ENCODE results near the gene SLC30A1.
"Not testable (repeated sequence)": the region's sequence is repeated elsewhere in the genome, so short reads cannot be mapped to it uniquely, and the experiment has no call there.

Gene SLC30A1, protein sequence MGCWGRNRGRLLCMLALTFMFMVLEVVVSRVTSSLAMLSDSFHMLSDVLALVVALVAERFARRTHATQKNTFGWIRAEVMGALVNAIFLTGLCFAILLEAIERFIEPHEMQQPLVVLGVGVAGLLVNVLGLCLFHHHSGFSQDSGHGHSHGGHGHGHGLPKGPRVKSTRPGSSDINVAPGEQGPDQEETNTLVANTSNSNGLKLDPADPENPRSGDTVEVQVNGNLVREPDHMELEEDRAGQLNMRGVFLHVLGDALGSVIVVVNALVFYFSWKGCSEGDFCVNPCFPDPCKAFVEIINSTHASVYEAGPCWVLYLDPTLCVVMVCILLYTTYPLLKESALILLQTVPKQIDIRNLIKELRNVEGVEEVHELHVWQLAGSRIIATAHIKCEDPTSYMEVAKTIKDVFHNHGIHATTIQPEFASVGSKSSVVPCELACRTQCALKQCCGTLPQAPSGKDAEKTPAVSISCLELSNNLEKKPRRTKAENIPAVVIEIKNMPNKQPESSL

DNA sequence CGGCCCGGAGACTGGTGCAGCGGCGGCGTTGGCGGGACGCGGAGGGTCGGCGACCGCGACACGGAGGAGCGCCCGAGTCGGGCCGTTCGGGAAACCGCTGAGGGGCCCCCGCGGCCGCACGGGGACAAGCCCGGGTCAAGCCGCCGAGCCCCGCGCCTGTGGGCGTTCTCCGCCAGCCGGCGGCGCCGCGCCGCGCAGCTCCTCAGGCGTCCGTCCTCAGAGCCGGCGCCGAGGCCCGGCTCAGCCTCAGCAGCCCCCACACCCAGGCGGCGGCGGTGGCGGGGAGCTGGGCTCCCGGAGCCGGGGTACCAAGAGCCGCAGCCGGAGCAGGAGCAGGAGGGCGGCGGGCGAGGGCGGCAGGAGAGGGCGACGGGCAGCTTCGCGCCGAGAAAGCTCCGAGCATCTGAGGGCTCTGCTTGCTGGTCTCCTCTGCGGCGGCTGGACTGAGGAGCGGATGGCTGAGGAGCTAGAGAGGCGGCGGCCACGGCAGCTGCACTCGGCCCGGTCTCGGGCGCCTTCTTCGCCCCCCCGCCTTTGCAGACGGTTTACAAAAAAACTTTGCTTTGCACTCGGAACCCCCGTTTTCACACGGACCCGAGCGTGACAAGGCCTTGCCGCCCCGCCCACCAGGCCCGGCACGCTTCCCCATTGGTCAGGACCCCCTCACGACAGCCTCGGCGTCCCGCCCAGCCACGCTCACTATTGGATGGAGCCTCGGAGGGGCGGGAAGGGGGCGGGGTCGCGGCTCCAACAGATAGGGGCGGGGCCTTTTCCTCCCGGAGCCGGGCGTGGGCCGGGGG, at the start of gene SLC30A1:
Gene SLC30A1 (minus strand): TSS at position 522 of the 800 bp plus-strand sequence. CDS start 549 bp downstream, outside the sequence.
- peak; percentile 99 for DNase-seq (ENCODE audit: low read depth in 2 of 2)

DNA sequence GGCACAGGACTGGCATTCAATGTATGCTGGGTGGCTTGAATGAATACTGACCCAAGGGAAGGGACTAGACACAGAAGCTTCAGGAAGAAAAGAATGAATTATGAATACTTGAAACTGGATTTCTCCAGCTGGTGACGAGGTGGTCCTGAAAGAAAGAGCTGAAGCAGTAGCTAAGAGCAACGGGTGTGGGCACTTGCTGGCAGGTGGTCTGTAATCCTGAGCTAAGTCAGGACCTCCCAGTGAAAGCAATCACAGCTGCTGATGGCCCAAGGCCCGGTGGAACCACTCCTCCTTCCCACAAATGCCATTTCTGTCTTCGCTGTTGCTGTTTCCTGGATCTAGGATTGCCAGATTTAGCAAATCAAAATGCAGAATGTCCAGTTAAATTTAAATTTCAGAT, 49.5 kb upstream of the SLC30A1 start:
- DNase-seq (ENCODE audit: low read depth in 2 of 2), result no peak

DNA sequence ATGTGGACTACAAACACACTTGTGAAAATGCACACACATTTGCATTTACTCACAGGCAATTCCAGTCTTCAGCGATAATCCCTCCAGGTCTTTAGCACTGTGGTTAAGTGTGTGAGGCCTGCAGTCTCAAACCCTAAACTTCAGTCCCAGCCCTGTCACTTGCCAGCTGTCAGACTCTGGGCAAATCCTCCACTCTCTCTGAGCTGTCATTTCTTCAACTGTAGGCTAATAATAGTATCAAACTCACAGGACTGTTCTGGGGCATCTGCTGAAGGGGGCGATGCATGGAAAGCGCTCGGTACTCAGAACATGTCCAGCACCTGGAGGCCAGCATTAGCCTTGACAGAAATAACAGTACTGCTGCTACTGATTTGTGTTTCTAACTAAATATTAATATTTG, 48.3 kb upstream of the SLC30A1 start:
- no peak for DNase-seq (ENCODE audit: low read depth in 2 of 2)

DNA sequence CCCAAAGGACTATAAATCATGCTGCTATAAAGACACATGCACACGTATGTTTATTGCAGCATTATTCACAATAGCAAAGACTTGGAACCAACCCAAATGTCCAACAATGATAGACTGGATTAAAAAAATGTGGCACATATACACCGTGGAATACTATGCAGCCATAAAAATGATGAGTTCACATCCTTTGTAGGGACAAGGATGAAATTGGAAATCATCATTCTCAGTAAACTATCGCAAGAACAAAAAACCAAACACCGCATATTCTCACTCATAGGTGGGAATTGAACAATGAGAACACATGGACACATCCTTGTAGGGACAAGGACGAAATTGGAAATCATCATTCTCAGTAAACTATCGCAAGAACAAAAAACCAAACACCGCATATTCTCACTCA, 46.9 kb upstream of the SLC30A1 start:
- not testable (repeated sequence) for DNase-seq (ENCODE audit: low read depth in 2 of 2)

DNA sequence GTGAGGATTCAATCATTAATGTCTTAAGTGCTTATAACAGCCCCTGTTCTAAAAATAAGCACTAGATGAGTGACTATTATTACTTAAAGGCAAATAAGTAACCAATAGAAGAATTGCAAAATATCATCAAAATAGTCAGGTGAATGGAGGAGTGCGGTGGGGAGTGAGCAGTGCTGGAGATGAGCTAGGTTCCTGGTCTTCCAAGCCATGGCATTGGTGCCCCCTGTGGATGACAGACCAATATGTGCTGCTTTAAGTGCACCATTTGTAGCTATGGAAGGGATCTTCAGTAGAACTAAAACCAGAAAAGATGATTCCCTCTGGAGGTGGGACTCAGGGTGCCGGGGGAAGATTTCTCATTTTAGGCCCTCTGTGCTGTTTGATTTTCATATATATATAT, 46.1 kb upstream of the SLC30A1 start:
- DNase-seq (ENCODE audit: low read depth in 2 of 2), result no peak

DNA sequence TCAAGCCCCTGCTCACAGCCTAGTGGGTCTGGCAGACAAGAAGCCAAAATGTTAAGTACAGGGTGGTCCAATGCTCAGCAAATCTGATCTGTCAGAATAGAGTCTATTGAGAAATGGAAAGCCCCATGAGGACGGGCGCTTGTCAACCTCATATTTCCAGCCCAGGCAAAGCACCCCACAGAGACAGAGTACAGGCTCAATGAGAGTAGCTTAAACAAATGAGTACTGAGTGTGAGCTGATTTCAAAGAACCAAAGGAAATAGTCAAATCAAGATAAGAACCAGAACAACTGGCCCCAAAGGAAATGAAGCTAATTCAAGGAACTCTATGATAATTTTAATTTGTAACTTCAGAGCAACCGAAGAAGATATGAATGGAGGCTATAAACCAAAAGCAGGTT, 44.6 kb upstream of the SLC30A1 start:
- no peak for DNase-seq (ENCODE audit: low read depth in 2 of 2)

DNA sequence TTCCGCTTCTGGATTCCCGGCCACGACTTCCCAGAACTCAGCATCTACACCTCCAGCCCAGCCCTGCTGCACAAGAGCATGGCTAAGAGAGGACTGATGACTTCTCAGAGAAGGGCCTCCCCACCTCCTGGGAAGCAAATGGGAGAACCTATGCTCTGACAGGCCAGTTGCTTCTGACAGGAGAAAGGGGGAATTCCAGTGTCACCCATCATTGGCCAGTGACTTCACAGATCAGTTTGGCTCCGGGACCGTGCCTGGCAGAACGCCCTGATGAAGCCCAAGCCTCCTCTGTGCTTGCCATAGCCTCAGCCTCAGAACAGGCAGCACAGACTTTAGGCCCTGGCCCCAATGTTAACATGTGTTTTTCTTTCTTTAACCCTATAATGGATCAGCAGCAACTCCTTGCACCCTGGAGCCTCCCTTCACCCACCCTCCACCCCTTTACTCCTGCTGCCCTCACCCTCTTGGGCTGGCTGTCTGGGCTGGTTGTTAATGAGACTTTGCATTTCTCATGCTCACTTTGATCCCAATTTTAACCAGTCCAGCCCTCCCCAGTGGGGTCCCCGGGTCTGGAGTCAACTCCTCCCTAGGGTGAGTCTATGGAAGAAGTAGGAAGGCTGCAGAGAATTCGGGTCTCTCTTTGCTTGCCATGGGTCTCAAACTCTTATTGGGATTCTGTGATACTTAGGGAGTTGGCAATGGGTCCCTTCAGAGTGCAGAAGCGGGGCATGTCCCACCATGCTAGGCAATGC, 42.7 kb upstream of the SLC30A1 start:
- DNase-seq (ENCODE audit: low read depth in 2 of 2), result no peak

DNA sequence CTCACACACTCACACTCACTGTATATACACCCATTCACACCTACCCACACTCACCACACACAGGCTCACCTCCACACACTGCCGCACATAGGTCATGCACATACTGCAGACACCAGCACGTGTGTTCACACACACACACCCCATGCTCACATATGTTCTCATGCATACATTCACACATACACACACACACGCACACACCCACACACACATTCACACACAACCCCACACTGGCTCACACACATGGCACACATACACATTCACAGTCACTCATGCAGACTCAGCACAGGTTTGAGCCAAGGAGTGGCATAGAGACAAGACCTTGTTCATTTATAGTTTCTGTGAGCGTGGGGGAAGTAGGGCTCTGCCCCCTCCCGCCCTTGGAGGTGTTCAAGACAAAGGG, 41.1 kb upstream of the SLC30A1 start:
- DNase-seq (ENCODE audit: low read depth in 2 of 2), result no peak

DNA sequence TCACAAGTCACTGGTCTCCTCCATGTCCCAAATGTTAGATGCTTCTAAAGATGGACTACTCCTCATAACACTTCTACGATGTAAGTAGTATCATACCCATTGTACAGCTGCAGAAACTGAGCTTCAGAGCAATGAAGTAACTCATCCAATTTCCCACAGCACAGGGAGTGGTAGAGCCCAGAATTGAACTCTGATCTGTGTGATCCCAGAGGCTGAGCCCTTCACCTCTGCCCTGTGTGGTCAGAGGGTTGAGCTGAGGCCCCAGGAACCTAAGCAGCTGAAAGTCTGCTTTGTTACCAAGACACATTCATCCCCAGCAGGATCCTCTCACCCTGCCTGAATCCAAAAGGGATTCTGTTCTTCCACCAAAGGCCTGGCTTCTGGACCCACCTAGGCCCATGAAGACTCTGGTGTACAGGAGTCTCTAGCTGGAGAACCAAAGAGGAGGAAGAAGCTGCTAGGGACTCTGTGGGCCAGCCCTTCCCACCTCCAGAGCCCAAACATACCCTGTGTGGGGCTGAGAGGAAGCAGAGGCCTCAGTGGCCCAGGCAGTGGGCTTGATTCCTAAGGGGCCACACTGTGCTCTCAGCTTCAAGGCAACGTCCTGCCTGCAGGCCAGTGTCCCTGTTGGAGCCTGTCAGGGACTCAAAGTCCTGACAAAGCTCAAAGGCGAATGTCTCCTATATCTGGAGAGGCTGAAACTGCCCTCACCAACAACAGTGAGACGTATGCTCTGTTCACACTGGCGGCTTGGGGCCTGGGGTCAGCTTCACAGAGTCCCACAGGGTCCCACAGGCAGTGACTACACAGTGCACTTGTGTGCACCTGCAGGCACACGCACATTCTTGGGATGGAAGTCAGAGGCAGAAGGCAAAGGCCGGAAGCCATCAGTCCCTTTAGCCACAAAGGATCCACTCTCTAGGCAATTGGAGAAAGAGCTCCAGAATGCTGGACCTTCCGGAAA, 40.4 kb upstream of the SLC30A1 start:
- DNase-seq (ENCODE audit: low read depth in 2 of 2), result no peak

DNA sequence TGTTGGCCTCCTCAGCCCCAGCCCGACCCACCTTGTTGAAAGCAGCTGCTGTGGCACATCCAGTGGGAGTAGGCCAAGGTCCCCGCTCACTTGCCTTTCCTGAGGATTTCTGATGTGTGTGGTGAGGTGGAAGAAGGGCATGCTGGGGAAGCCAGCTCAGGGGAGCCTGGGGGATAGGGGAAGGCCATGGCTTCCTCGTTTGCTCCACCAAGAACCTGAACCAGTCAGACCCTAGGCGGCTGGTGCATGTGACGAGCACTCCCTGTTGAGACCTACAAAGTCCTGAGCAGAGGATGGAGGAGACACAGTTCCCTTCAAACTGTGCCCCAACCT, 38.0 kb upstream of the SLC30A1 start:
- no peak for DNase-seq (ENCODE audit: low read depth in 2 of 2)

DNA sequence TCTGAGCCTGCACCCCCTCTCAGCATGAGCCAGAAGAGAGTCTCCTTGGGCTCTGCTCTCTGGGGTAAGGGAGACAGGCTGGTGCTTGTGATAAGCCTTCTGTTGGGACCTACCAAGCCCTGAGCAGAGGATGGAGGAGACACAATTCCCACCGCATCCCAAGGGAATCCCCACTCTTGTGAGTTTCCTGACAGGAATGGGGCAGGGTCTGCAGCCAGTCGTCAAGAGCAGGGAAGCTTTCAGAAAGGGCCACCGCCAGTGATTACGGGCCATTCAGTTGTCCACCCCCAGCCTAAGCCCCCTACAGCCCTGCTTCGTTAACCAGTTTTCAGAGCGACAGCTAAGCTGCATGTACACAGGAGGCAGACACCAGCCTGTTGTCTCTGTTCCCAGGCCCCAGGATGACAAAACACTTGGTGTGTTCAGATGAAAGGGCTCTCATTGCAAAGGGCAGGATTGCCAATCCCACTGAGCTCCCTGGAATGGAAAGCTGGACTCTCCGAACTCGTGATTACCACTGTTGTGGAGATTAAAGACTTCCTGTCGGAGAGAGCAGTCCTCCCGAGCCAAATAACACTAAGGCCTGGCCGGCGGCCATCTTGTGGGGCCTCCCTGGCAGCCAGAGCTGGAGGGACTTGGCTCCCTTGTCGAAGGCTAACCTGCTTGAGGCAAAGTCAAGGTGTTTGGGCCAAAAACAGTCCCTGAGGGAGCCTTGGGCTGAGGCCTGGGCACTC, 37.4 kb upstream of the SLC30A1 start:
- no peak for DNase-seq (ENCODE audit: low read depth in 2 of 2)

DNA sequence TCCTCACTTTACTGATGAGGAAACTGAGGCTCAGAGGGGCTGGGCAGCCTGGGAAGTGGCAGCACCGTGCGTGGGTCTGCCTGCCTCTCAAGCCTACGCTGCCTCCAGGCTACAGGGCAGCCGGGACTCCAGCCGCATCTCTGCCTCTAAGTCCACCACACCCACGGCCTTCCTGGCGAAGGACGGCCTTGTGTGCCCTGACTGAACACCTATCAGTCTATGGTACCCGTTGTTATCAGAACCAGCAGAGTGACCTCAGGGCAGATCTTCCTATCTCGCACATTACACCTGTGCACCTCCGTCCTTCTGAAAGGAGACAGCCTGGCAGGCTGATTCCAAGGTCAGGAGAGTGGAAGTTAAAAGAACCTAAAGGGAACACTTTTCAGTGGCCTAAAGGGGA, 35.7 kb upstream of the SLC30A1 start:
- no peak for DNase-seq (ENCODE audit: low read depth in 2 of 2)

DNA sequence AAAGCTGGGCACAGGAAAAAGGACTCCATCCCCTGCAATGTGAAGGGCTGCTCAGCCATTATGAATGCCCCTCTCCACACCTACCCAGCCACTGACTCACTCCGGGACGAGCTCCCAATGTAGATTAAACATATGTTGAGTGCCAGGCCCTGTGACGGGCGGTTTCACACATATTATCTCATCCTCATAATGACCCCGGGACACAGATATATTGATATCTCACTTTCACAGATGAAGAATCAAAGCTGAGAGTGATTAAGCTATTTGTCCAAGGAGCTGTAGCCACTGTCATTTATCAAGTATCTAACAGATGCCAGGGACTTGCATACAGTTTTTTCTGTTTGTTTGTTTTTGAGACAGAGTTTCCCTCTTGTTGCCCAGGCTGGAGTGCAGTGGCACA, 35.0 kb upstream of the SLC30A1 start:
- DNase-seq (ENCODE audit: low read depth in 2 of 2), result no peak

DNA sequence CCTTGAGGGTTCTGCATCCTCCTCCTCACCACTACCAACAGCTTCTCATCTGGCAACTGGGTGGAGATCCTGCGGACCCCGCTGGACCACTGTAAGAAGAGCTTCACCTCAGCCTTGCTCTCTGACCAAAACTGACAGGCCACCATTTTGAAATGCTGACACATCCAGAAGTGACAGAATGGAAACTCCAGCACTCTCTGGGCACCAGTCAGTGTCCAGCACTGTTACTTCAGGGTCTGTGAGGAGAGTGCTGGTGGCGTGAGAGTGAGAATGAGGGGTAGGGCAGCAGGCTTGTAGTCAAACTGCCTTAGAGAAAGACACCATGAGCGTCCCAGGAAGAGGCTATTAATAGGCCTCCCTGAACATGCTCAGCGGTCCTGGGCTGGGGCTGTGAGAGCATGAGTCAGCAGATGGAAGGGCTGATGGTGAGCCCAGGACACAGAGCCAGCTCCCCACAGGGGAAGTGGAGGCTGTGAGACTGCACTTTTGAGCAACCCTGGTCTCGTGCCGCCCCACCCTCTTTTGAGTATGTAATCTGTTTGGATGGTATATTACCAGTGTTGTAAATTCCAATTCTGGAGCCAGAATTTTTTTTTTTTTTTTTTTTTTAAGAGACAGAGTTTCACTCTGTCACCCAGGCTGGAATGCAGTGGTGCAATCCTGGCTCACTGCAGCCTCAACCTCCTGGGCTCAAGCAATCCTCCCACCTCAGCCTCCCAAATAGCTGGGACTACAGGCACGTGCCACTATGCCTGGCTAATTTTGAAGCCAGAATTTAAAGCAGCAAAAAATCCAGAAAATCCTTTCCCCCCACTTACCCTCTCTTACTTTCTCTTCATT, 34.4 kb upstream of the SLC30A1 start:
- DNase-seq (ENCODE audit: low read depth in 2 of 2), result no peak

DNA sequence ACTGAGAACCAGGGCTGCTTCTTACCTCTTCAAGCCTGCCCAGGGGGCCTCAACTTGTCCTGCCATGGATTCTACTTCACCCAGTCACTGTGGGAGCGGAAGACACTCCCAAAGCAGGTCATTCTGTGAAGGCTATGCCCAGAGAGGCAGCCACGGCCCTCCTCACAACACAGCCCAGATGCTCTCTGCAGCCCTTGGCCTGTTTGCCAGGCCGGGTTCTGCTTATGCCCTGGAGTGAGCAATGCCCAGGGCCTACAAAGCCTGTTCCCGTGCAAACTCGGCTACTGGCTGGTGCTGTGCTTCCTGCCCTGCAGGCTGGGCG, 33.8 kb upstream of the SLC30A1 start:
- DNase-seq (ENCODE audit: low read depth in 2 of 2), result no peak

DNA sequence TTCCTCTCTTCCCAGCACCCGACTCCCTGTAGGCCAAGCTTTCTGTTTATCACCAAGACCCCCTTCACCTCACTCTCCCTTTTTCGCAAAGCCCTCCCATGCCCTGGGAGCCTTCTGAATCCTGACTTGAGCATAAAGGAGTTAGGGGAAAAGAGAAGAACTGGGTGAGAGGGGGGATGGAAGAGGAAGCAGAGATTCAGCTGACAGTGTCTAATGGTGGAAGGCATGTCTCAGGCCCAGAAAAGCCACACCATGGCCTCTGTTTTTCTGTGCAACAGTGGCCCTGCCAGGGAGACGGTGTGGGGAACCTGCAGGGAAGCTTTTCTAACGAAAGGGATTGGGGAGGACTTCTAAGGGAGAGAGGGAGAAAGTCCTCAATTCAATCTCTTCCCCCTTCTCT, 32.9 kb upstream of the SLC30A1 start:
- DNase-seq (ENCODE audit: low read depth in 2 of 2), result no peak

DNA sequence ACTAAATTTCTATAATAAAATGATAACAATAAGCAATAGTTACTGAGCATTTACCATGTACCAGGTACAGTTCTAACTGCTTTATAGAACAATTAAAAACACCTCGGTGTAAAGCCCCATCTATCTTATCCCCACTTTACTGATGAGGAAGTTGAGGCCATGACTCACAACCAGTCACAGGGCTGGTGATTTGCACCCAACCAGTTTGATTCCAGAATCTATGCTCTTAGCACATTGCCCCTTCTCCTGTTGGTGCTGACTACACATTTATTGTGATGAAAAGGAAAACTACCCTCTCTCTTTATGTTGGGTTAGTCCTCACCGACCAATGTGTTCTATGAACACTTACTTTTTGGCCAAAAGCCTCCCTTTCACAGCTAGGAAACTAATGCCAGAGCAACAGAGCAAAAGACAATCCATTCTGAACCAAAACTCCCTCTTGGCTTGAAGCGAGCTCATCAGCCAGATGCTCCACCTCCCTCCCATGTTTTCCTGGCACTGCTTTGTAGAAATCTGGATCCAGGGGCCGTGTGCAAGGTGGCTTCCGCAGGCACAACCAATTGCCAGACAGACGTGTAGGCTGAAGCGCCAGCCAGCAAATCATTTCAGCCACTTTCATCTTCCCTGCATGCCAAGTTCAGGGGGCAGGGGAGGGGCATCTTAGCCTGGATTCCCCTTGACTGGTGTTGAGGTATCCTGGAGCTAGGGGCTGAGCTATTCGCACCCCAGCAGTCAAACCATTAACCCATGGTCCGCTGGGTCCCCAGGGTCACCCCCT, 32.0 kb upstream of the SLC30A1 start:
- no peak for DNase-seq (ENCODE audit: low read depth in 2 of 2)

DNA sequence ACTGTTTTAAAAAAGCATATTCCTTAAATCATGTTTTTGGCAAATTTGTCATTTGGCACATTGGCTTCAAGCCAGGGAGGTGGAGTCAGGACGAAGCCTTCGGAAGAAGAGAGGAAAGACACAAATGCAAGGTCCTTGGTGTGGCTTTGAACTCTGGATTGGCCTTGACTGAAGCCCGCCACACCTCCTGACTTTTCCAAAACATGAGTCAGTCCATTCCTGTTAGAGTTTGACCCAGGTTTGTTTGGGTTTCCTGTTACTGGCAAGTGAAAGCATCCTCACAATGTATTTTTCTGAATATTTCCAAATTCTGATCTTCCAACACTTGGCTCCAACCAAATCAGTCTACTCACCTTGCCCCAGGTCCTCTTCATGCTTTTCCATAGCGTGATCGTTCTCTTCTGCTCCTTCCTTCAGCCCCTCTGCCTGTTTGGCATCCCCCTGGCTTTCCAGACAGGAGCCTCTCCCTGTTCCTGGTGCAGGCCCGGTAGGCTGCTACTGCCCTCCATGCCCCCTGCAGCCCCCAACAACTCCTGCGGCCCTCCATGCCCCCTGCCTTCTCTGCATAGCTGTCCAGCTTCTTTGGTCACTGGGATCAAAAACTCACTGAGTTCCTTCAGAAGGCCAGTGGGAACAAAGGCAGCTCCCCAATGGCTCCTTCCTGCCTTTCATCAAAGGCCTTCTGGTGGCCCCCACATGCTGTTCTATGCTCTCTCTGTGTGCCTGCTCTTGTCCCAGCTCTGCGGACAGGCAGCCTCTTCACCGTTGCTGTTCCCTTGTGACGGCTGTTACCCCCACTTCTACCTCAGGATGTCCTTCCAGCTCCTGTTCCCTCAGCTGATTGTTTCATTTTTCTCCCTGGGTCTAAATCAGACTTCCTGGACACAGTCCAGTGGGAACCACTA, 30.4 kb upstream of the SLC30A1 start:
- DNase-seq (ENCODE audit: low read depth in 2 of 2), result no peak

Data from stimulated activated CD4-positive, alpha-beta T cell treated with anti-CD3 and anti-CD28 coated beads, Interleukin-12 subunit alpha, Interleukin-12 subunit beta, amount 100 ng/mL, for 24 hours (primary cell).